Measurements from ENCODE around the gene ITPKC. TPM values are rescaled to one million over a fixed set of nuclear protein-coding genes. Genes with fewer than 3 reads are reported as not detected.

ITPKC gene
- total RNA-seq, 4 donors from 2014 or later: 34.5 to 43.9 (median 38.9) TPM

DNA sequence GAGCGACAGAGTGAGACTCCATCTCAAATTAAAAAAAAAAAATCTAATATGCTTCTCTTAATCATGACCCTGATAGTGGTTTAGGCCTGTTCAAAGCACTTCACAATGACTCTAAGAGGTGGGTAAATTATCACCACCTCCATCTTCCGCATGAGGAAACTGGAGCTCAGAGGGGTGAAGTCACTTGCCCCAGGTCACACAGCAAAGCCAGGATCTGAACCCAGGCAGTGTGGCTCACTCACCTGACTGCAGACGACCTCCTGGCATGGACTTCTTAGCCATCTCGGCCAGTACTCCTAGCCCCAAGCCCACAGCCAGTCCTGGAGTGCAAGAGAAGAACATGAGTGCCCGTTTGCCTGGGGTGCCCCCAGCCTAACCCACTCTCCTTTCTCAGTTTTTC, 7.1 kb upstream of the ITPKC start:
- Histone ChIP-seq H3K4me3 (no peak overlapping the region), H3K9me3 (no peaks in the 10 kb centered on the region), H3K36me3 (peaks cover 0 to 60% (median 0%) of the 10 kb centered on the region in 3 donors), H3K27ac (no peak overlapping the region), H3K4me1 (peaks cover 0 to 11% (median 4%) of the 10 kb centered on the region in 4 donors), H3K27me3 (no peaks in the 10 kb centered on the region)
- TF ChIP-seq, protein P1, sequence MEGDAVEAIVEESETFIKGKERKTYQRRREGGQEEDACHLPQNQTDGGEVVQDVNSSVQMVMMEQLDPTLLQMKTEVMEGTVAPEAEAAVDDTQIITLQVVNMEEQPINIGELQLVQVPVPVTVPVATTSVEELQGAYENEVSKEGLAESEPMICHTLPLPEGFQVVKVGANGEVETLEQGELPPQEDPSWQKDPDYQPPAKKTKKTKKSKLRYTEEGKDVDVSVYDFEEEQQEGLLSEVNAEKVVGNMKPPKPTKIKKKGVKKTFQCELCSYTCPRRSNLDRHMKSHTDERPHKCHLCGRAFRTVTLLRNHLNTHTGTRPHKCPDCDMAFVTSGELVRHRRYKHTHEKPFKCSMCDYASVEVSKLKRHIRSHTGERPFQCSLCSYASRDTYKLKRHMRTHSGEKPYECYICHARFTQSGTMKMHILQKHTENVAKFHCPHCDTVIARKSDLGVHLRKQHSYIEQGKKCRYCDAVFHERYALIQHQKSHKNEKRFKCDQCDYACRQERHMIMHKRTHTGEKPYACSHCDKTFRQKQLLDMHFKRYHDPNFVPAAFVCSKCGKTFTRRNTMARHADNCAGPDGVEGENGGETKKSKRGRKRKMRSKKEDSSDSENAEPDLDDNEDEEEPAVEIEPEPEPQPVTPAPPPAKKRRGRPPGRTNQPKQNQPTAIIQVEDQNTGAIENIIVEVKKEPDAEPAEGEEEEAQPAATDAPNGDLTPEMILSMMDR (IDR thresholded peaks at IDR 0.05): no peak
- TF ChIP-seq POLR2A (IDR thresholded peaks at IDR 0.05): no peak
- DNase-seq: no peak

DNA sequence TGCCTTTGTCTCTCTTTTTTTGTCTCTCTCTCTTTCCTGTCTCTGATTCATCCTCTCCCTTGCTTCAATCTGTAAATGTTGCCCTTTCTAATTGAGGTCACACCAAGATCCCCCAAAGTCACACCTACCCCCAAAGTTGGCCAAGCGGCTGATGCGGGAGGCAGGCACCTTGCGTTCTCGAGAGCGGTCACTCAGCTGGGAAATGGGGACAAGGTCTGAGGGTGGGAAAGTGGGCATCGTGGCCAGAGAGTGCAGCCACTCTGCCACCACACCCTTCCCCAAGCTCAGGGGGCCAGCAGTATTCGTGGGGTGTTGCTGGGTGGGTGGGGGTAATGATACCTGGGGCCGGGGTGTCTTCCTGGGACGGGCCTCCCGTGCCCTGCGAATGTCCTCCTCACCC, 3.0 kb upstream of the ITPKC start:
- H3K4me1 ChIP-seq: peaks cover 0 to 36% (median 15%) of the 10 kb centered on the region in 4 donors
- TF ChIP-seq, protein P1 (IDR thresholded peaks at IDR 0.05): no peak
- no peak for TF ChIP-seq POLR2A (IDR thresholded peaks at IDR 0.05)
- peaks cover 0 to 35% (median 0%) of the 10 kb centered on the region in 3 donors for H3K36me3 ChIP-seq
- peak in 1 of 3 donors; percentile 50 for DNase-seq
- H3K9me3 ChIP-seq: no peaks in the 10 kb centered on the region
- H3K4me3 ChIP-seq: peak overlapping the region in 2 of 4 donors; percentile 88 to 91
- peak overlapping the region; percentile 89 to 99 (median 96) for H3K27ac ChIP-seq
- H3K27me3 ChIP-seq: no peaks in the 10 kb centered on the region

- no peaks in the 10 kb centered on the region for H3K27me3 ChIP-seq
- peak overlapping the region; percentile 69 to 91 (median 81) for H3K4me3 ChIP-seq
- DNase-seq: peak; percentile 95 to 97 (median 96)
- H3K9me3 ChIP-seq: no peaks in the 10 kb centered on the region
- peaks cover 0 to 28% (median 0%) of the 10 kb centered on the region in 3 donors for H3K36me3 ChIP-seq
- no peak for TF ChIP-seq POLR2A (IDR thresholded peaks at IDR 0.05)
- TF ChIP-seq, protein P1 (IDR thresholded peaks at IDR 0.05): peak in 1 of 6 experiments; percentile 5
- H3K27ac ChIP-seq: peak overlapping the region; percentile 89 to 99 (median 96)
- peaks cover 0 to 42% (median 17%) of the 10 kb centered on the region in 4 donors for H3K4me1 ChIP-seq
Measured at GRCh38 chr19:40714441-40715299, 2.2 kb upstream of the ITPKC start.

GRCh38 chr19:40716031-40716481, 856 bp upstream of the ITPKC start:
- peak; percentile 16 to 58 (median 54) for DNase-seq

DNA sequence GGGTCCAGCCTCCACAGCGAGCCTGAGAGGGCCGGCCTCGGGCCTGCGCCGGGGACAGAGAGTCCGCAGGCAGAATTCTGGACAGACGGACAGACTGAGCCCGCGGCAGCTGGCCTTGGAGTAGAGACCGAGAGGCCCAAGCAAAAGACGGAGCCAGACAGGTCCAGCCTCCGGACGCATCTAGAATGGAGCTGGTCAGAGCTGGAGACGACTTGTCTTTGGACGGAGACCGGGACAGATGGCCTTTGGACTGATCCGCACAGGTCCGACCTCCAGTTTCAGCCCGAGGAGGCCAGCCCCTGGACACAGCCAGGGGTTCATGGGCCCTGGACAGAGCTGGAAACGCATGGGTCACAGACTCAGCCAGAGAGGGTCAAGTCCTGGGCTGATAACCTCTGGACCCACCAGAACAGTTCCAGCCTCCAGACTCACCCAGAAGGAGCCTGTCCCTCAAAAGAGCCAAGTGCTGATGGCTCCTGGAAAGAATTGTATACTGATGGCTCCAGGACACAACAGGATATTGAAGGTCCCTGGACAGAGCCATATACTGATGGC, 490 bp downstream of the ITPKC start:
- DNase-seq: peak in 2 of 3 donors; percentile 69 to 74
- Histone ChIP-seq H3K4me3 (peak overlapping the region; percentile 69 to 91 (median 81)), H3K4me1 (peaks cover 0 to 53% (median 26%) of the 10 kb centered on the region in 4 donors), H3K27me3 (no peaks in the 10 kb centered on the region), H3K27ac (peak overlapping the region; percentile 89 to 99 (median 96)), H3K9me3 (no peaks in the 10 kb centered on the region), H3K36me3 (peaks cover 0 to 13% (median 0%) of the 10 kb centered on the region in 3 donors)
- TF ChIP-seq POLR2A (IDR thresholded peaks at IDR 0.05): peak; percentile 39 to 48
- TF ChIP-seq, protein P1 (IDR thresholded peaks at IDR 0.05): no peak

More at GRCh38 chr19:40716031-40716481, 856 bp upstream of the ITPKC start:
- Histone ChIP-seq H3K4me1 (peaks cover 0 to 42% (median 24%) of the 10 kb centered on the region in 4 donors), H3K9me3 (no peaks in the 10 kb centered on the region), H3K4me3 (peak overlapping the region; percentile 69 to 91 (median 81)), H3K27me3 (no peaks in the 10 kb centered on the region), H3K36me3 (peaks cover 0 to 20% (median 0%) of the 10 kb centered on the region in 3 donors), H3K27ac (peak overlapping the region; percentile 89 to 99 (median 96))
- TF ChIP-seq, protein P1 (IDR thresholded peaks at IDR 0.05): no peak
- no peak for TF ChIP-seq POLR2A (IDR thresholded peaks at IDR 0.05)
